ENCODE measurements around the gene OTUD3.
"Not testable (repeated sequence)": the region's sequence is repeated elsewhere in the genome, so short reads cannot be mapped to it uniquely, and the experiment has no call there.

Gene OTUD3

GRCh38 chr1:19859876-19860275 is 22.3 kb upstream of the OTUD3 start:
- Histone ChIP-seq H3K4me1 (no peaks in the 10 kb centered on the region), H3K4me3 (no peak overlapping the region), H3K9me3 (peaks cover 4% of the 10 kb centered on the region; the same call in 1 of the 2 replicates), H3K27me3 (ENCODE audit: low read depth) (no peaks in the 10 kb centered on the region), H3K36me3 (replicated peaks) (no peaks in the 10 kb centered on the region)
- in situ Hi-C loops (cut with MboI; ENCODE audit: low sequenced_read_pairs): no loop called here
- DNase-seq (ENCODE audit: low spot score in 2 of 2): no peak

GRCh38 chr1:19860418-19860817 is 21.8 kb upstream of the OTUD3 start:
- in situ Hi-C loops (cut with MboI; ENCODE audit: low sequenced_read_pairs): no loop called here
- Histone ChIP-seq H3K9me3 (peaks cover 4% of the 10 kb centered on the region; the same call in 1 of the 2 replicates), H3K27me3 (ENCODE audit: low read depth) (no peaks in the 10 kb centered on the region), H3K4me1 (no peaks in the 10 kb centered on the region), H3K4me3 (no peak overlapping the region), H3K36me3 (replicated peaks) (no peaks in the 10 kb centered on the region)
- DNase-seq (ENCODE audit: low spot score in 2 of 2): no peak

DNA sequence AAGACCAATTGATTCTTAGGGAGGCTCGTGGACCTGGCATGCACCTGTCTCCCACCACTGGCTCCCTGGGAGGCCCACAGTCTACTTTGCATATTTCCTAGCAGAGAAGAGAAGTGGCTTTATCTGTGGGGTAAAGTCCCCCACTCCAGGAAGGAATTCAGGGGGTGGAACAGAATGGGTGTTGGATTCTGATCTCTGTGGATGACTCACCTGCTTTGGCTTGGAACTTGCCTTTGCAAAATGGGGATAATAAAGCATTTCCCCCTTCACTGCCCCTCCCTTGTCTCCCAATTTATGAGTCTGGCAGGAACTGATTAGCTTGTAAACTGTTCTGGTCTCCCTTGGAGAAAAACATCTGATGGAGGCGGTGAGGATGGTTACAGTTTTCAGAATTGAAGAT is 21.2 kb upstream of the OTUD3 start:
- no peaks in the 10 kb centered on the region for H3K4me1 ChIP-seq
- H3K36me3 ChIP-seq (replicated peaks): no peaks in the 10 kb centered on the region
- H3K27me3 ChIP-seq (ENCODE audit: low read depth): no peaks in the 10 kb centered on the region
- no peak for DNase-seq (ENCODE audit: low spot score in 2 of 2)
- in situ Hi-C loops (cut with MboI; ENCODE audit: low sequenced_read_pairs): no loop called here
- peaks cover 4% of the 10 kb centered on the region; the same call in 1 of the 2 replicates for H3K9me3 ChIP-seq
- no peak overlapping the region for H3K4me3 ChIP-seq

DNA sequence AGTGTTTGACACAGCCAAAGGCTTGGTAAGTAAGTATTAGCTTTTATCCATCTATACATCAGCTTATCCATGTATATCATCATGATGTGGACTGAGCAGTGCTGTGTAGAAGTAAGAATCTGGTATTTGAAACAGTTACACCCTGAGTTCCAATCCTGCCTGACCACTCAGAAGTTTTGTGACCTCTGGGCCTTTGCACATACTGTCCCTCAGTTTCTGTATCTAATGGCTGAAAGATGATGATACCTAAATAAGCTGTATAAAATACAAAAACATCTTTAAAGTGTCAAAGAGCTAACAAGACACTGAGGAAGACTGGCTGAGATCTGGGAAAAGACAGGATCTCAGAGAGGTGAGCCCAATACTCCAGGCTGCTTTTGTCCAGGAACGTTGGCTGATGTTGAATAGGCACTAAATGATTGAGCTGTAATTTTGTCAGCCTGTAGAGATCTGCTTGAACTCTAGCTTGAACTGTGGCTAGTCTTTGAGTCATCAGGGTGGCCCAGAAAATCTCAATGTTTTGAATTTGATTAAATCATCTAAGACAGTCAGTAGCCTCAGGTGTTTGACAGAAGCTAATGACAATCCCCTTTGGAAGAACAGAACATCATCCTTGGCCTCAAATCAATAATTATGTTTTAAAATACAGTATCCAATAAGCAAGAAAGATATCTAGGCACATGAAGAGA is 20.2 kb upstream of the OTUD3 start:
- no peaks in the 10 kb centered on the region for H3K36me3 ChIP-seq (replicated peaks)
- H3K4me3 ChIP-seq: no peak overlapping the region
- no peaks in the 10 kb centered on the region for H3K4me1 ChIP-seq
- no peak for DNase-seq (ENCODE audit: low spot score in 2 of 2)
- H3K9me3 ChIP-seq: peaks cover 4% of the 10 kb centered on the region; the same call in 1 of the 2 replicates
- H3K27me3 ChIP-seq (ENCODE audit: low read depth): no peaks in the 10 kb centered on the region; the same call in 1 of the 2 replicates
- in situ Hi-C loops (cut with MboI; ENCODE audit: low sequenced_read_pairs): no loop called here

DNA sequence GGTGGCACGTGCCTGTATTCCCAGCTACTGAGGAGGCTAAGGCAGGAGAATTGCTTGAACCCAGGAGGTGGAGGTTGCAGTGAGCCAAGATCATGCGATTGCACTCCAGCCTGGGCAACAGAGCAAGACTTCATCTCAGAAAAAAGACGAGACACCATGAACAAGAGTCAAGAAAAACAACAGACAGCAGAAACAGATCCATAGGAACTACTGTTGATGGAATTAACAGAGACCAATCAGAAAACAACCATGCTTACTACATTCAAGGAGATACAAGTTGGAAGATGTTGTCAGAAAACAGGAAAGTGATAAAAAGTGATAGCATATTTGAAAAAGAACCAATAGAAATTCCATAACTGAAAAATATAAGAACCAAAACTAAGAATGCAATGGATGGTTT is 19.3 kb upstream of the OTUD3 start:
- in situ Hi-C loops (cut with MboI; ENCODE audit: low sequenced_read_pairs): no loop called here
- no peaks in the 10 kb centered on the region for H3K36me3 ChIP-seq (replicated peaks)
- peaks cover 4% of the 10 kb centered on the region for H3K27me3 ChIP-seq (ENCODE audit: low read depth)
- H3K4me1 ChIP-seq: no peaks in the 10 kb centered on the region
- DNase-seq (ENCODE audit: low spot score in 2 of 2): no peak
- peaks cover 4% of the 10 kb centered on the region; the same call in 1 of the 2 replicates for H3K9me3 ChIP-seq
- no peak overlapping the region for H3K4me3 ChIP-seq

DNA sequence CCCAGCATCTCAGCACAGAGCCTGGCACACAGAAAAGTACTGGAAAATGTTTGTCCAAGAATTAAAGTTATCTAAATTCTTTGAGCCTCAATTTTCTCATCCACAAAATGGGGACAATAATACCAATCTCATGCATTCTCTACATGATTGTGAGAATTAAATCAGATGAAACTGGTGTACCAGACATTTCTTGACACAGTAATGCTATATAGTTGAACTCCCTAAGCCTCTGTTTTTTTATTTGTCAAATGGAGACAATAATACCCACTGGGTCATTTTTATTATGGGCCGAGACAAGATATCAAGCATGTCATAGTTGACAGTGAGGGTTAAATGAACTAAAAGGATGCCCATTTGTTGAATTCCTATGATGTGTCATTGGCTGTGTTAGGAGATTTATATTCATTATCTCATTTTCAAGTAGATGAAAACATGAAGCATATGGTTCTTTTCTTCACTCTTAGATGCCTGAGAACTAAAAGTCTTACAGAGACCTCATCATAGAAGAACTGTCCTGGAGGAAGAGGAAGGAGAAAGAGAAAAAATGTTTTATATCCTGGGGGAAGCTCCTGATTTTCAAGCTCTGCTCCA is 17.5 kb upstream of the OTUD3 start:
- Histone ChIP-seq H3K36me3 (replicated peaks) (no peaks in the 10 kb centered on the region), H3K4me1 (no peaks in the 10 kb centered on the region), H3K27me3 (ENCODE audit: low read depth) (peaks cover 12% of the 10 kb centered on the region), H3K9me3 (peaks cover 4% of the 10 kb centered on the region; the same call in 1 of the 2 replicates), H3K4me3 (no peak overlapping the region)
- no peak for DNase-seq (ENCODE audit: low spot score in 2 of 2)
- in situ Hi-C loops (cut with MboI; ENCODE audit: low sequenced_read_pairs): no loop called here

DNA sequence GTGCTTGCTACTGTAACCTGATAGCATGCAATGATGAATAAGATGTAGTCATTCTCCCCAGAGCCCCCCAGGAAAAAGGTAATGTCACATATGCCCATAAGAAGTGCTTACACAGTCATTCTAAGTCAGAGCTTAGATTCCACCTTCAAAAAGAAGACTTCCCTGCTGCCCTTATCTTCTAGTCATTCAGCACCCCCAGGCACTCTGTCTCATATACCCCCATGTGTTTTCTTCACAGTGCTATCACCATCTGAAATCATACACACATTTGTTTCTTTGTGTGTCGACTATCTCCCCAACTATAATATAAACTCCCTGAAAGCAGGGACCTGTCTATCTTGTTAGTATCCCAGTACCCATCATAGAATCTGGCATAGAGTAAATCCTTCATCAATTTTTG is 16.2 kb upstream of the OTUD3 start:
- Histone ChIP-seq H3K4me1 (no peaks in the 10 kb centered on the region), H3K27me3 (ENCODE audit: low read depth) (peaks cover 12% of the 10 kb centered on the region), H3K4me3 (no peak overlapping the region), H3K9me3 (peaks cover 4% of the 10 kb centered on the region; the same call in 1 of the 2 replicates), H3K36me3 (replicated peaks) (no peaks in the 10 kb centered on the region)
- in situ Hi-C loops (cut with MboI; ENCODE audit: low sequenced_read_pairs): no loop called here
- no peak for DNase-seq (ENCODE audit: low spot score in 2 of 2)

GRCh38 chr1:19866758-19867157 is 15.4 kb upstream of the OTUD3 start:
- H3K4me3 ChIP-seq: no peak overlapping the region
- in situ Hi-C loops (cut with MboI; ENCODE audit: low sequenced_read_pairs): no loop called here
- no peaks in the 10 kb centered on the region for H3K36me3 ChIP-seq (replicated peaks)
- peaks cover 12% of the 10 kb centered on the region for H3K27me3 ChIP-seq (ENCODE audit: low read depth)
- DNase-seq (ENCODE audit: low spot score in 2 of 2): no peak
- H3K4me1 ChIP-seq: no peaks in the 10 kb centered on the region
- H3K9me3 ChIP-seq: peaks cover 4% of the 10 kb centered on the region; the same call in 1 of the 2 replicates

DNA sequence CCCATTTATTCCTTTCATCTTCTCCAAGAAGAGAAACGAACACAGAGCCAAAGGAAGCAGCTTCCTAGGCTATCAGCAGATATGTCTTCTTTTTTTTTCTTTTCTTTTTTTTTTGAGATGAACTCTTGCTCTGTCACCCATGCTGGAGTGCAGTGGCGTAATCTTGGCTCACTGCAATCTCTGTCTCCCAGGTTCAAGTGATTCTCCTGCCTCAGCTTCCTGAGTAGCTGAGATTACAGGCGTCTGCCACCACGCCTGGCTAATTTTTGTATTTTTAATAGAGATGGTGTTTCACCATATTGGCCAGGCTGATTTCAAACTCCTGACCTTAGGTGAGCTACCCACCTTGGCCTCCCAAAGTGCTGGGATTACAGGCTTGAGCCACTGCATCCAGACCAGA is 13.6 kb upstream of the OTUD3 start:
- H3K4me3 ChIP-seq; H3K36me3 ChIP-seq (replicated peaks); in situ Hi-C loops (cut with MboI; ENCODE audit: low sequenced_read_pairs); DNase-seq (ENCODE audit: low spot score in 2 of 2); H3K9me3 ChIP-seq; H3K4me1 ChIP-seq: not testable (repeated sequence)
- H3K27me3 ChIP-seq (ENCODE audit: low read depth): peaks cover 12% of the 10 kb centered on the region

DNA sequence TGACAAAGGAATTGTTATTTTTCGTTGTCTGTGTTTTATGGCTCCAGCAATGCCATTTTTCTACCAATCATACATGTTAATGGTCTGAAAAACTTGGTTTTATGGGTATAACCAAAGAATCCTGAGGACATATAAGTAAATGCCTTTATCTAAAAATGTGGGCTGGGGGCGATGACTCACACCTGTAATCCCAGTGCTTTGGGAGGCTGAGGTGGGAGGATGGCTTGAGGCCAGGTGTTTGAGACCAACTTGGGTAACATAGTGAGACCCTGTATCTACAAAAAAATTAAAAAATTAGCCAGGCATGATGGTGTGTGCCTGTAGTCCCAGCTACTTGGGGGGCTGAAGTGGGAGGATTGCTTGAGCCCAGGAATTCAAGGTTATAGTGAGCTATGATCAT is 12.7 kb upstream of the OTUD3 start:
- not testable (repeated sequence) for DNase-seq (ENCODE audit: low spot score in 2 of 2)

GRCh38 chr1:19869929-19870328 is 12.3 kb upstream of the OTUD3 start:
- in situ Hi-C loops (cut with MboI; ENCODE audit: low sequenced_read_pairs): no loop called here
- no peaks in the 10 kb centered on the region for H3K4me1 ChIP-seq
- H3K36me3 ChIP-seq (replicated peaks): no peaks in the 10 kb centered on the region
- no peaks in the 10 kb centered on the region for H3K9me3 ChIP-seq
- peaks cover 12% of the 10 kb centered on the region for H3K27me3 ChIP-seq (ENCODE audit: low read depth)
- DNase-seq (ENCODE audit: low spot score in 2 of 2): no peak
- no peak overlapping the region for H3K4me3 ChIP-seq

More for the DNA sequence above, 12.7 kb upstream of the OTUD3 start:
- in situ Hi-C loops (cut with MboI; ENCODE audit: low sequenced_read_pairs); H3K36me3 ChIP-seq (replicated peaks); H3K9me3 ChIP-seq; H3K4me3 ChIP-seq; H3K4me1 ChIP-seq: not testable (repeated sequence)
- peaks cover 12% of the 10 kb centered on the region for H3K27me3 ChIP-seq (ENCODE audit: low read depth)

GRCh38 chr1:19872190-19872589 is 10.0 kb upstream of the OTUD3 start:
- Histone ChIP-seq H3K4me3 (no peak overlapping the region), H3K9me3 (no peaks in the 10 kb centered on the region), H3K4me1 (no peaks in the 10 kb centered on the region), H3K27me3 (ENCODE audit: low read depth) (peaks cover 11% of the 10 kb centered on the region), H3K36me3 (replicated peaks) (no peaks in the 10 kb centered on the region)
- in situ Hi-C loops (cut with MboI; ENCODE audit: low sequenced_read_pairs): no loop called here
- no peak for DNase-seq (ENCODE audit: low spot score in 2 of 2)

- no peak overlapping the region for H3K4me3 ChIP-seq
- no peak for DNase-seq (ENCODE audit: low spot score in 2 of 2)
- no peaks in the 10 kb centered on the region for H3K27me3 ChIP-seq (ENCODE audit: low read depth)
- peaks cover 11% of the 10 kb centered on the region for H3K4me1 ChIP-seq
- in situ Hi-C loops (cut with MboI; ENCODE audit: low sequenced_read_pairs): no loop called here
- no peaks in the 10 kb centered on the region for H3K36me3 ChIP-seq (replicated peaks)
- no peaks in the 10 kb centered on the region for H3K9me3 ChIP-seq
Observed at GRCh38 chr1:19877181-19877750, 4.9 kb upstream of the OTUD3 start.
